ENCODE results near the gene RAD51B. TPM values are rescaled to one million over a fixed set of nuclear protein-coding genes. Genes with fewer than 3 reads are reported as not detected.
"Not testable (repeated sequence)": the region's sequence is repeated elsewhere in the genome, so short reads cannot be mapped to it uniquely, and the experiment has no call there.

RAD51B gene
- total and polyA plus RNA-seq, 8 donors = 1.8 to 30.7 (median 15.3) TPM

- Histone ChIP-seq H3K27me3 (no peaks in the 10 kb centered on the region), H3K9me3 (no peaks in the 10 kb centered on the region), H3K36me3 (no peaks in the 10 kb centered on the region), H3K27ac (peak overlapping the region in 4 of 5 donors; percentile 35 to 77 (median 60)), H3K4me3 (no peak overlapping the region), H3K4me1 (peaks cover 0 to 35% (median 22%) of the 10 kb centered on the region in 4 donors)
- intact Hi-C loops (cut with DNase I; ENCODE audit: low total_unique reads) = no loop called here
- DNase-seq = no peak
- WGBS, 5 donors = 65 to 78% (median 74%) methylated on average over 11 of the region's 11 CpGs
- TF ChIP-seq POLR2A (IDR thresholded peaks at IDR 0.05) = no peak
- TF ChIP-seq EP300 (IDR thresholded peaks at IDR 0.05) = no peak
- TF ChIP-seq CTCF (IDR thresholded peaks at IDR 0.05) = no peak
- no peak for TF ChIP-seq POLR2AphosphoS5 (IDR thresholded peaks at IDR 0.05)
Observed at GRCh38 chr14:68285421-68286179, 466.0 kb downstream of the RAD51B start.

- no peak for TF ChIP-seq EP300 (IDR thresholded peaks at IDR 0.05)
- TF ChIP-seq POLR2A (IDR thresholded peaks at IDR 0.05) = no peak
- TF ChIP-seq CTCF (IDR thresholded peaks at IDR 0.05) = no peak
- TF ChIP-seq POLR2AphosphoS5 (IDR thresholded peaks at IDR 0.05) = no peak
- no peaks in the 10 kb centered on the region for H3K36me3 ChIP-seq
- H3K4me3 ChIP-seq = no peak overlapping the region
- H3K4me1 ChIP-seq = peaks cover 0 to 38% (median 23%) of the 10 kb centered on the region in 4 donors
- H3K27me3 ChIP-seq = no peaks in the 10 kb centered on the region
- no peaks in the 10 kb centered on the region for H3K9me3 ChIP-seq
- H3K27ac ChIP-seq = no peak overlapping the region
- intact Hi-C loops (cut with DNase I; ENCODE audit: low total_unique reads) = no loop called here
- no peak for DNase-seq
Observed at GRCh38 chr14:68286667-68287066, 467.1 kb downstream of the RAD51B start.

- intact Hi-C loops (cut with DNase I; ENCODE audit: low total_unique reads); H3K27ac ChIP-seq; H3K4me3 ChIP-seq; DNase-seq; H3K36me3 ChIP-seq; H3K27me3 ChIP-seq; H3K9me3 ChIP-seq: not testable (repeated sequence)
- 93 to 96% (median 95%) methylated on average over 3 of the region's 3 CpGs for WGBS, 5 donors
- peaks cover 7 to 47% (median 23%) of the 10 kb centered on the region in 4 donors for H3K4me1 ChIP-seq
Observed at GRCh38 chr14:68289452-68289851, 469.9 kb downstream of the RAD51B start.

- TF ChIP-seq EP300 (IDR thresholded peaks at IDR 0.05) (no peak), CTCF (IDR thresholded peaks at IDR 0.05) (no peak), POLR2AphosphoS5 (IDR thresholded peaks at IDR 0.05) (no peak), POLR2A (IDR thresholded peaks at IDR 0.05) (no peak)
- WGBS, 5 donors = 56 to 96% (median 71%) methylated on average over 2 of the region's 2 CpGs
- Histone ChIP-seq H3K4me1 (peaks cover 7 to 46% (median 22%) of the 10 kb centered on the region in 4 donors), H3K36me3 (no peaks in the 10 kb centered on the region), H3K9me3 (no peaks in the 10 kb centered on the region), H3K4me3 (no peak overlapping the region), H3K27me3 (no peaks in the 10 kb centered on the region), H3K27ac (no peak overlapping the region)
- intact Hi-C loops (cut with DNase I; ENCODE audit: low total_unique reads) = no loop called here
- no peak for DNase-seq
Observed at GRCh38 chr14:68291820-68292219, 472.2 kb downstream of the RAD51B start.
